Measurements from ENCODE around the gene TIMM17A. TPM values are rescaled to one million over a fixed set of nuclear protein-coding genes. Genes with fewer than 3 reads are reported as not detected.

The TIMM17A gene
- polyA plus RNA-seq, 1 donor (not counting 4 experiments of a cell fraction or from before 2014, with no cell fraction given), result 116 TPM

- Histone ChIP-seq H3K4me2 (ENCODE audit: control insufficient read depth, extremely low read depth, insufficient read depth, low read depth, low read length) (peak overlapping the region; percentile 96), H3K27ac (ENCODE audit: control insufficient read depth, insufficient read depth, low read length) (no peak overlapping the region), H3K4me1 (ENCODE audit: control insufficient read depth, extremely low read depth, insufficient read depth, low read length) (peaks cover 33% of the 10 kb centered on the region), H2AFZ (ENCODE audit: control insufficient read depth, low read length) (peak overlapping the region; percentile 64), H3K27me3 (ENCODE audit: control insufficient read depth, extremely low read depth, insufficient read depth, low read length) (no peaks in the 10 kb centered on the region), H3K9ac (ENCODE audit: control insufficient read depth, extremely low read depth, insufficient read depth, low read length) (peak overlapping the region; percentile 80), H3K4me3 (ENCODE audit: control insufficient read depth in 2 of 3, extremely low read depth in 1 of 3, insufficient read depth in 2 of 3, low read depth in 1 of 3, low read length in 3 of 3) (peak overlapping the region in 2 of 3 experiments; percentile 86 to 90), H3K9me3 (ENCODE audit: control insufficient read depth, low read depth, low read length) (no peaks in the 10 kb centered on the region), H4K20me1 (ENCODE audit: control insufficient read depth, extremely low read depth, insufficient read depth, low read length) (no peaks in the 10 kb centered on the region), H3K79me2 (ENCODE audit: control insufficient read depth, insufficient read depth, low read length) (peaks cover 30% of the 10 kb centered on the region), H3K36me3 (ENCODE audit: control insufficient read depth in 2 of 2, extremely low read depth in 1 of 2, insufficient read depth in 2 of 2, low read length in 2 of 2) (no peaks in the 10 kb centered on the region), H3K9me1 (ENCODE audit: control insufficient read depth, extremely low read depth, insufficient read depth, low read length) (no peaks in the 10 kb centered on the region)
- DNase-seq (ENCODE audit: low read depth, low spot score) (no peak), FAIRE-seq (no peak)
- dilution Hi-C loops (cut with MboI; ENCODE audit: extremely low pct_ligation_motif_present, low sequenced_read_pairs), result no loop called here
- TF ChIP-seq EZH2 (IDR thresholded peaks at IDR 0.05; ENCODE audit: low read length) (no peak), CTCF (optimal IDR thresholded peaks at IDR 0.05 in 1 of 3, IDR thresholded peaks at IDR 0.05 in 1 of 3, conservative IDR thresholded peaks at IDR 0.05 in 1 of 3; ENCODE audit: extremely low read depth in 1 of 3, insufficient read depth in 2 of 3, low read length in 3 of 3) (no peak)
These were observed 26.8 kb downstream of the TIMM17A start for GRCh38 chr1:201982082-201982622.

- Histone ChIP-seq H2AFZ (ENCODE audit: control insufficient read depth, low read length) (peak within 1 kb of the TSS; percentile 95), H3K4me1 (ENCODE audit: control insufficient read depth, extremely low read depth, insufficient read depth, low read length) (peaks cover 37% of the 10 kb centered on the region), H3K9ac (ENCODE audit: control insufficient read depth, extremely low read depth, insufficient read depth, low read length) (peak within 1 kb of the TSS; percentile 80), H3K9me1 (ENCODE audit: control insufficient read depth, extremely low read depth, insufficient read depth, low read length) (no peaks in the 10 kb centered on the region), H4K20me1 (ENCODE audit: control insufficient read depth, extremely low read depth, insufficient read depth, low read length) (no peaks in the 10 kb centered on the region), H3K4me2 (ENCODE audit: control insufficient read depth, extremely low read depth, insufficient read depth, low read depth, low read length) (peak within 1 kb of the TSS; percentile 96), H3K4me3 (ENCODE audit: control insufficient read depth in 2 of 3, extremely low read depth in 1 of 3, insufficient read depth in 2 of 3, low read depth in 1 of 3, low read length in 3 of 3) (peak within 1 kb of the TSS; percentile 86 to 95 (median 90)), H3K36me3 (ENCODE audit: control insufficient read depth in 2 of 2, extremely low read depth in 1 of 2, insufficient read depth in 2 of 2, low read length in 2 of 2) (no peaks in the 10 kb centered on the region), H3K9me3 (ENCODE audit: control insufficient read depth, low read depth, low read length) (no peaks in the 10 kb centered on the region), H3K79me2 (ENCODE audit: control insufficient read depth, insufficient read depth, low read length) (peaks cover 32% of the 10 kb centered on the region), H3K27me3 (ENCODE audit: control insufficient read depth, extremely low read depth, insufficient read depth, low read length) (no peaks in the 10 kb centered on the region), H3K27ac (ENCODE audit: control insufficient read depth, insufficient read depth, low read length) (peak within 1 kb of the TSS; percentile 81)
- FAIRE-seq (no peak), DNase-seq (ENCODE audit: low read depth, low spot score) (no peak)
- TF ChIP-seq CTCF (optimal IDR thresholded peaks at IDR 0.05 in 1 of 3, IDR thresholded peaks at IDR 0.05 in 1 of 3, conservative IDR thresholded peaks at IDR 0.05 in 1 of 3; ENCODE audit: extremely low read depth in 1 of 3, insufficient read depth in 2 of 3, low read length in 3 of 3) (peak in 2 of 3 experiments; percentile 16 to 38), EZH2 (IDR thresholded peaks at IDR 0.05; ENCODE audit: low read length) (no peak)
- dilution Hi-C loops (cut with MboI; ENCODE audit: extremely low pct_ligation_motif_present, low sequenced_read_pairs), result no loop called here
These were observed 27.5 kb downstream of the TIMM17A start, which contains the start of gene RNPEP for GRCh38 chr1:201982623-201983379. RNPEP (plus strand) TSS chr1:201982648; CDS start chr1:201982667, 19 bp downstream.
